Suppressor macrophage treated with lipopolysaccharide for 1 hour (primary cell): ENCODE measurements around the gene IFIT1B.

Experiments used
- DNase-seq, 3 donors: peaks; one replicate each; pipeline ENCODE4 v3.0.0-alpha.2; 2020 to 2022

The IFIT1B gene, protein sequence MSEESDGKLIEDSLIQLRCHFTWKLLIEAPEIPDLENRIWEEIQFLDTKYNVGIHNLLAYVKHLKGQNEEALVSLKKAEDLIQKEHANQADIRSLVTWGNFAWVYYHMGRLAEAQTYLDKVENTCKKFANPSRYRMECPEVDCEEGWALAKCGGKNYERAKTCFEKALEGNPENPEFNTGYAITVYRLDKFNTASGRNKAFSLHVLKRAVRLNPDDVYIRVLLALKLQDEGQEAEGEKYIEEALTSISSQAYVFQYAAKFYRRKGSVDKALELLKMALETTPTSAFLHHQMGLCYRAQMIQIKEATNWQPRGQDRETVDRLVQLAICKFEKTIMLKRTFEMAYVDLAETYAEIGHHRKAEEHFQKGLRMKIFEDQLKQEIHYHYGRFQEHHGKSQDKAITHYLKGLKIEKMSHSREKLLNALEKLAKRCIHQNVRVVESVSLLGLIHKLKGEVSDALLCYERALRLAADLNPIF

DNA sequence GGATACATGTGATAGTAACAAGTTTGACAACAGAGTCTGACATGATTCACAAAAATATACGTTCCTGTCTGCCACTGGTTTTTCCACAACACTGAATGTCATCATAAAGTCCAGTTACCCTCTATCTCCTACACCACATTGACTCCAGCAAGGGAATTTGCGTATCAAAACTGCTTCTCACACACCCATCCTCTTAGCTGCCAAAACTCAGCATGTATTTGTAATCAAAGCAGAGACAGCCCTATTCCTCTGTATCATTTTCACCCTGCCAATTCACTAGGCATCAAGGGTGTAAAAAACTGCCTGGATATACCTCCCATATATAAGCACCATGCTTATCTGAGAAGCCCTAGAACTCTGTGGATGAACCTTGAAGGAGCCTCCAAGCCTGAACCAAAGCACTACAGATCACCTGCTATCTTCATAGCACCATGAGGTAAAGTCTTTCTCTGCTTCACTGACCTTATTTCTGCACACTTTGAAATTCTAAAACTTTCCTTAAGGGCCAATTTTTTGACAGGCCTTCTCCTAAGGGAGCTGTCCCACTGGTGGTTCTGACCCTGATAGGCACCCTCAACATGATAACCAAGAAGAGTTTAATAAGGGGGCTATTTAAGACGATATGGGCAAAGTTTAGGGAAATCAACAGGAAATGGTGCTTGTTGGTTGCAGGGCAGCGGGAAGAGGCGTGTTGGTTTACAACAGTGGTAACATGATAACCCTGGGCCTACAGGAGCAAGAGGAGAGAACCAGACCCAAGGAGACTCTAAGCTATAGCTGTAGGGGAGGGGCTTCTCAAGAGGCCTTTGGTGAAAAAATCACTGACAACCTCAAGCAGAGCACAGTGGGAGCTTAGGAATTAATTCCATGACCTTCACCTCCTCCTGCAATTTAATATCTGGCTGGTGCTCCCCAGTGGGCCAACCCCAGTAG is at the start of gene IFIT1B:
TSS of gene IFIT1B (plus strand) at position 352 of the 933 bp plus-strand sequence. CDS start at position 432, 80 bp downstream.
- no peak for DNase-seq

DNA sequence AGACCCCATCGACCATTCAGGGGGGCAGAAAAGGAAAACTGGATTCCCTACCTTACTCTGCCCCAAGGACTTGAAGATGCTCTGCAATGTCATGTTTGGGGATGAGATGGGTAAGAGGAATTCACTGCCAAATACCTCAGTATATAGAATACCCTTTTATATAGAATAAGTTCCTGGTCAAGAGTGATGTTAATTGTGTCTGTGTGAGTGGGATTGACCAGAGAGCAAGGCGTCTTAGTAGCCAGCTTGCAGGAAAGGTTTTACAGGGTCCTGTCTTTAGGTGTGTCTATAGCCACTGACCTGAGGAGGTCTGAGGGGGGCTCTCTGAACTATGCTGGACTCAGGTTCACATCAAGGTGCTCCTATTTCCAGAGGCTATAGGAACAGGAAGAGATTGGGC is 48.7 kb upstream of the IFIT1B start:
- DNase-seq, result peak in 2 of 3 donors; percentile 56 to 60

DNA sequence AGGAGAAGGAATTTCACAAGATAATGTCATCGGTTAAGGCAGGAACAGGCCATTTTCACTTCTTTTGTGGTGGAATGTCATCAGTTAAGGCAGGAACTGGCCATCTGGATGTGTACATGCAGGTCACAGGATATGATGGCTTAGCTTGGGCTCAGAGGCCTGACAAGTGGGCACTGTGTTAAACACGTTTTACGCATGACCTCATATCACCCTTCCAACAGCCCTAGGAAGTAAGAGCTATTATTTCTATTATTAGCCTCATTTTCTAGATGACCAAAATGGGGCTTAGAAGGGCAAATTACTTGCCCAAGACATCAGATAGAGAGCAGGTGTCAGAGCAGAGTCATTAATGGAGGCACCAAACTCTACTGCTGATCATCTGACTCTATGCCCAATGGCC is 47.8 kb upstream of the IFIT1B start:
- peak; percentile 58 to 71 (median 69) for DNase-seq

DNA sequence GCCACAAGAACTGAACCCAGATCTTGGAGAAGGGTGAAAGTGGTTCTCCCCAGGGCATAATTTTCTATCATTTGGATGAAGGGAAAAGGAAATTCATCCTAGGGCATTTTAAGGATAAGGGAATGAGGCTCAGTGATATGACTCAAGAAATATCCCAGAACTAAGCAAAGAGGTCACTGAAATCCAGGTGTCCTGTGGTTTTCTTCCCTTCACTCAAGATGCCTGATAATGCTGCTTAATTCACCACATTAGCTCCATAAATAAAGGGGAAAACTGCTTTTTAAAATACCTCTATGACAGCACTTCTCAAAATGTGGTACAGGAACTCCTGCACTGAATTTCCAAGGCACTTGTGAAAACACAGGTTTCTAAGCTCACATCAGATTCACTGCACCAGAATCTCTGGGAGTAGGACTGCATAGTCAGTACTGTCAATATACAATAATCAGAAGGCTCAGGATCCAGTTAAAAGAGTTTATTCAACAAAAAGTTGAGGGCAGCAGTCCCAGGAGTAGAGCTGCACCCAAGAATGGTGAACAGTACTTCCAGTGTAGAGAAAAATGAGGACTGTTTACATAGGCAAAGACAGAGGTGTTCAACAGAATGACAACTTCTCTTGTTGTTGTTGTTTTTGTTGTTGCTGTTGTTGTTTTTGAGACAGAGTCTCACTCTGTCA is 47.2 kb upstream of the IFIT1B start:
- DNase-seq, result peak in 2 of 3 donors; percentile 55 to 61

DNA sequence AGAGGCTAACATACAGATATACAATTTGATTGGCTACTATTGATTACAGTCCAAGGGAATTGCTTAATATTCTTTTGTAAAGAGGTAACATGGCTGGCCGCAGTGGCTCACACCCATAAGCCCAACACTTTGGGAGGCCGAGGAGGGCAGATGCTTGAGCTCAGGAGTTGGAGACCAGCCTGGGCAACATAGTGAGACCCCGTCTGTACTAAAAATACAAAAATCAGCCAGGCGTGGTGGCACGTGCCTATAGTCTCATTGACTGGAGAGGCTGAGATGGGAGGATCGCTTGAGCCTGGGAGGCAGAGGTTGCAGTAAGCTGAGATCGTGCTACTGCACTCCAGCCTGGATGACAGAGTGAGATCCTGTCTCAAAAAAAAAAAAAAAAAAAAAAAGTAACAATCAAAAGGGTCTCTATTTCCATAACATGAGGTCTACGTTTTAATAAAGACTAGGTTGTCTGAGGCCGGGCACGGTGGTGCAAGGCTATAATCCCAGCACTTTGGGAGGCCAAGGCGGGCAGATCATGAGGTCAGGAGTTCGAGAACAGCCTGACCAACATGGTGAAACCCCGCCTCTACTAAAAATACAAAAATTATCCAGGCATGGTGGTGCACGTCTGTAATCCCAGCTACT is 46.3 kb upstream of the IFIT1B start:
- DNase-seq, result peak; percentile 50 to 61 (median 50)

DNA sequence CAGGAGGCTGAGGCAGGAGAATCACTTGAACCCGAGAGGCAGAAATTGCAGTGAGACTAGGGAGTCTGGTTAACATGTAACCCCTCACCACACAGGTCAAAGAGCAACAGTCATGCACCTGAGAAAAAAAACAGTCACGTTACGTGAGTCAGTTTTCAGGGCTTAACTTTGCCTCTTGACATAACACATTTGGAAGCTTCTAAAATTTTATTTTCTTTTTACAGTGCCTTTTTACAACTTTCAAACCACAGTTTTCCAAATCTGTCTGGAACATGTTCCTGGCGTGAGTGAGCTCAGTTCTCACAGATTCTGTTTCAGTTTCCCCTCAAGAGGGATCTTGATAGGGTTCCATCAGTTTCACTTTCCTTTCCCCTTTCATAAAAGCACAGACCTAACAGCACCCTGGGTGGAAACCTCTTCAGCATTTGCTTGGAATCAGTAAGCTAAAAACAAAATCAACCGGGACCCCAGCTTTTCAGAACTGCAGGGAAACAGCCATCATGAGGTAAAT is 45.7 kb upstream of the IFIT1B start:
- peak; percentile 85 to 94 (median 93) for DNase-seq

DNA sequence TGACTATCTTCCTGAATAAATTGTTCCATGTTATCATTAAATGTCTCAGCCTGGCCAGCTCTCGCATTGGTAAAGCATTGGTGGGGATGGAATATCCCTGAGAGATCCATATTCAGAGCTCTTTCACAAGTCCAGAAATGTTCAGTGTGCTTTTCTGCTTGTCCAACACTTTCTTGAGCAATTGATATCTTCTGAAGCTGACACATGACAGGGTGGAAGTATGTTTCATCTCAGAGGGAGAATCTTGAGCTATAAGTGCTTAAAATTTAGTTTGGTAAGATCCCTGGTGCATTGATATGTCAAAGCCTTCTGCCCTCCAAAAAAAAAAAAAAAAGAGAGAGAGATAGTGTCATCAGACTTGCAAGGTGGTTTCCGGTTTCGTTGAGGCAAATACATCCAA is 42.6 kb upstream of the IFIT1B start:
- DNase-seq, result peak; percentile 46 to 73 (median 69)

DNA sequence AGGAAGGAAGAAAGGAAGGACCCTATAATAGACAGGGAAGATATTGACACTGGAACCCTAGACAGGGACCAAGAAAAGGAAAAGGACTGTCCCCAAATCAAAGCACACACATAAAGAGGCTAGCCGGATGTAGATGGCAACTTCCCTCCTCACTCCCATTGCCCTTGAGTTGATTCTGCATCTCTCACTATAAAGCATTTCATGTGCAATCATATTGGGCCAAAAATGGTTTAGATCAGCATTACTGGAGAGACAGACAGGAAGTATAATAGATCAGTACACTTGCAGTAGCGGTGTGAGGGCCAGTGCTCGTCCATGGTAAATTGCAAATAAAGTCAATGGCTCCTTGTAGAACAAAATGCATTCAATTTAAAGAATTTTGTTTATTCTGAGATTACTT is 41.6 kb upstream of the IFIT1B start:
- DNase-seq, result peak; percentile 44 to 63 (median 59)

DNA sequence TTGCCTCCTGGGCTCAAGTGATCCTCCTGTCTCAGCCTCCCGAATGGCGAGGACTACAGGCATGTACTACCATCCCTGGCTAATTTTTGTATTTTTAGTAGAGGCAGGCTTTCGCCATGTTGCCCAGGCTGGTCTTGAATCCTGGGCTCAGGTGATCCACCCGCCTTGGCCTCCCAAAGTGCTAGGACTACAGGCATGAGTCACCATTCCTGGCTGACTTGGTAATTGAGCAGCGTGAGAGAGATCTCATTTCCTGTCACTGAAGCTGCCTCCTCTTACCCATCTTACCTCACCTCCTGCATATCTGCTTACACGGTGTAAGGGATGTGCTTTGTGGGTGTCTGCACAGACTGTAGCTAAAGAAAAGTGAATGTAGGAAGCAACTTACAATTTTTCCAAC is 40.4 kb upstream of the IFIT1B start:
- peak in 2 of 3 donors; percentile 55 to 61 for DNase-seq

DNA sequence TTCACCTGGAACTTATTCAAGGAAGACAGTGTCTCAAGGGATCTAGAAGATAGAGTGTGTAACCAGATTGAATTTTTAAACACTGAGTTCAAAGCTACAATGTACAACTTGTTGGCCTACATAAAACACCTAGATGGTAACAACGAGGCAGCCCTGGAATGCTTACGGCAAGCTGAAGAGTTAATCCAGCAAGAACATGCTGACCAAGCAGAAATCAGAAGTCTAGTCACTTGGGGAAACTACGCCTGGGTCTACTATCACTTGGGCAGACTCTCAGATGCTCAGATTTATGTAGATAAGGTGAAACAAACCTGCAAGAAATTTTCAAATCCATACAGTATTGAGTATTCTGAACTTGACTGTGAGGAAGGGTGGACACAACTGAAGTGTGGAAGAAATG is 39.1 kb upstream of the IFIT1B start:
- peak in 1 of 3 donors; percentile 52 for DNase-seq

DNA sequence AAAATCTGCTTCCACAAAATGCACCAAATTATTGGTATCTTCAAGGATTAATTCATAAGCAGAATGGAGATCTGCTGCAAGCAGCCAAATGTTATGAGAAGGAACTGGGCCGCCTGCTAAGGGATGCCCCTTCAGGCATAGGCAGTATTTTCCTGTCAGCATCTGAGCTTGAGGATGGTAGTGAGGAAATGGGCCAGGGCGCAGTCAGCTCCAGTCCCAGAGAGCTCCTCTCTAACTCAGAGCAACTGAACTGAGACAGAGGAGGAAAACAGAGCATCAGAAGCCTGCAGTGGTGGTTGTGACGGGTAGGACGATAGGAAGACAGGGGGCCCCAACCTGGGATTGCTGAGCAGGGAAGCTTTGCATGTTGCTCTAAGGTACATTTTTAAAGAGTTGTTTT is 38.0 kb upstream of the IFIT1B start:
- DNase-seq, result peak in 2 of 3 donors; percentile 57 to 59

DNA sequence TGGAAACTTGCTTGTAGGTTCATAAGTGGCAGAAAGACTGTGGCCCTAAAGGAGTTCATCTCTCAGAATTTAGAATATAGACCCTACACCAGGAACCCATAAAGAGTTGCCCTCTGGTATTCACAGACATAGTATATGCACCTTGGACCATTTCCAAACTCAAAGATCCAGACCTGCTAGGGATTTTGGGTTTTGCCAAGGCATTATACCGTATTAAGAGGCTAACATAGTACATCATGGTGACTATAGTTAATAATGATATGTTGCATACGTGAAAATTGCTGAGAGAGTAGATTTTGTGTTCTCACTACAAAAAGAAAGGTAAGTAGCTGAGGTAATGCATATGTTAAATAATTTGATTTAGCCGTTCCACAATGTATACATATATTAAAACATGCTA is 36.2 kb upstream of the IFIT1B start:
- DNase-seq, result peak in 2 of 3 donors; percentile 66 to 80

DNA sequence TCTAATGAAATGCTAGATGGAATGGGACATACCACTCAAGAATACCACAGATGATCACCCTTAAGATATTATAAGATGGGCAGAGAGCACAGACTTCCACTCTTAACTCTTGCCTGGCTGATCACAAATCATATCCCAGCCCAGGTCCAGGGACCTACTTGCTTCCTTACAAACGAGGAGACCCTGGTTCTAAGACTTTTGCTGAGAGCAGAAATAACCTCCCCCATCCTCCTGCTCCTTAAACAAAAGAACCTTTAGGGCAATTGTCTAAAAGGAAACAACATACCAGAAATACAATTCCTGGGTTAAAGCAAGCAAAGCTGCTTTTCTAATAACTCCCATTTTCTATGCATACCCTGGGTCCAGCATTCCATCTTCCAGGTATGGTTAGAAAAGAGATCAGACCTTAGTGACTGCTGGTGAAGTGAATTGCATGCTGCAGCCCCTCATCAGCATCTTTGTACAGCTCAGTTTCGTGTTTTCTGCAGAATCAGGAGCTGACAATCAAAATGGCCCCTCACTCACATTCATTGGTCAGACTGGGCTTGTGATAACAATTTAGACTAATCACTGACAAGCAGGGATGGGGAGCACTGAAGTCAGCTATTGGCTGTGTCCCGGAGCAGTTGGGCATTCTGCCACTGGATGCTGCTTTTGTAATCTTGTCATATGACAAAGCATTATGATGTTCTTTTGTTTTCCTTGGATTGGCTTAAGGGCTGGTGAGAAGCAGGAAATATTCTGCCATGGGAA is 35.5 kb upstream of the IFIT1B start:
- peak; percentile 79 to 86 (median 80) for DNase-seq

DNA sequence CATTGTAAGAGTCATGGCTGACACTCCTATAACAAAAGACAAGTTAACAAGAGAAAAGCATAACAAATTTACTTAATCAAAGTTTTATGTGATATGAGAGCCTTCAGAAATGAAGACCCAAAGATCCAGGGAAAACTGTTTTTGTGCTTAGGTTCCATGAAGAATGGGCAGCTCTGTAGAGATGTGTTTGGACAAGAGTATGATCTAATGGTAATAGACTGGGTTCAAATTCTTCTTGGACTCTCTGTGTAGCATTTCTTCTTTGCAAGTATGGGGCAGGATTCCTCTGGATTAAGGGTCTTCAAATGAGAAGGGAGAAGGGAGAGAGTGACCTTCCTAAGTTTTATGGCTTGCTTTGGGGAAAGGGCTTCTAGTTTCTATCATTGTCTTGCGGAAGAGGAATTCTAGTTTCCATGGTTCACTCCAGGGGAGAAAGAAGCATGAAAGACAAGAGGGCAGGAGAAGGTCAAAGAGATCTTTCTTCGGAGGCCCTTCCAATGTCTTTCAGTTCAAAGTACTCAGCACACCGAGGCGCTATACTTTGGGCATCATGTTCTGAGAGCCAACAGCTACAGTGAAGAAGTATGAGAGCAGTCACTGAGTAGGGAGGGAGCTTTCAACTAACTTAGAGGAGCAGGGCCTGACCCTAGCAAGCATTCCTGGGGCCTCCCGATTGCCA is 34.6 kb upstream of the IFIT1B start:
- peak; percentile 59 to 62 (median 61) for DNase-seq

DNA sequence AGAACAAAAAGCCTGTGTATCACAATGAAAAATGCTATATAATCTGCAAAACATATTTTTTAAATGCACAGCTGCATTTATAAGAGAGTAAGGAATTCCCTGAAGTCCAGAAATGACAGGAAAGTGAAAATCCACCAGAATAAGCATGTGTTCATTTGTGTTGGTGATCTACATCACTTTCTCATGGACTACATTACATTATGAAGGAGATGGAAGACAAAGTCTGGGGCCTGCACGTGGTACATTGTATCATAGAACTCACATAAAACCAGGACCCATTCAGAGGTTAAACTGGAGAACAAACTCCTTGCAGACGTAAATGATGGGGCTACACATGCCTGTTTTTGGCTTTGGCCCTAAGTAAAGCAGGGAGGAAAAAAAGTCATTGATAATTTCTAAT is 33.7 kb upstream of the IFIT1B start:
- peak; percentile 55 to 66 (median 59) for DNase-seq

DNA sequence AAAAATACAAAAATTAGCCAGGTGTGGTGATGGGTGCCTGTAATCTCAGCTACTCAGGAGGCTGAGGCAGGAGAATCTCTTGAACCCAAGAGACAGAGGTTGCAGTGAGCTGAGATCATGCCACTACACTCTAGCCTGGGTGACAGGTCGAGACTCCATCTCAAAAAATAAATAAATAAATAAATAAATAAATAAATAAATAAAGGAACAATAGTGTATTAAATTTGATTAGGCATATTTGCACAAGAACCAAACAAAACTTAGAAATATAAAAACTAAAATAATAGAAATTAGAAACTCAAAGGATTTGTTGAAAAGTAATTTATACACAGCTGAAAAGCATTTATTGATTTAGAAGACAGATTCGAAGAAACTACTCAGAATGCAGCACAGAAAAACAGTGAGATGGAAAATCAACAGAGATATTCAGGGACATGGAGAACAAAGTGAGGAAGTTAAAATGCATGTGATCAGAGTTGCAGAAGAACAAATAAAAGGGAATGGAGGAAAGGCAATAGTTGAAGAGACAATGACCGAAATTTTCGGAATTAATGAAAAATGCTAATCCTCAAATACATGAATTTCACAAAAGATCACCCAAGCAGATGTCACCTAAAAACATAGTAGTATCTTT is 32.4 kb upstream of the IFIT1B start:
- peak in 2 of 3 donors; percentile 46 to 57 for DNase-seq

DNA sequence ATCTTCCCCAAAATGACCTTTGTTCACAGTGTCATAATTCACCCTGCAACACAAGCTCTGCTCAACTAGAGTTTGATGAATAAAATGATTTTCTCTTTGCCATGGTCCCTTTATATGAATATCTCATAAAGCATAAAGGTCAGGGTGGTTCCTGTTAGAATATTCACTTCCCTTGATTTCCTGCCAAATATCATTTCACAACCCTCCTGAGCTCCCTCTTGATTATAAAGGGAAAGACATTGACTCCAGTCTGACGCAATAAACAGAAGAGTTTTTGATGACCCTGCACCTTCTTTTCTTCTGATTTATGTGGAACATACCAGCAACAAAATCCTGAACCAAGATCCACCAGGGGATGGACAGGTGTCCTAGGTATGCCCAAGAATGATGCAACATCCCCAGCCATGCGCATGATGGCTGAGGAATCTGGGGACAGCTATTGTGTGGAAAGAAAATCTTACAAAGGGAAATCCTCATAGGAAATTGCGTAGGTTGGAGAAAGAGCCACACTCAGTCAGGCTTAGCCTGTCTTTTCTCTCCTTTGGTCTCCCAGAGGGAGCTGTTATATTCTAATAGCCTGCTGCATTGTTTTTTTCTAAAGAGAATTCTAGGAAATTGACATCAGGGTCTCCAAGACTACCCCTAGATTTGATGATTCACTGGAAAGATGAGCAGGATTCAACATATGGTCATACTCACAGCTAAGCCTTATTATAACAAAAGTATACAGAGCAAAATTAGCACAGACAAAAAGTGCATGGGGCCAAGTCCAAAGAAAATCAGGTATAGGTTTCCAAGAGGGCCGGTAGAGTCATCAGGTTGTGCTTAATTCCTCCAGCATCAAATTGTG is 31.2 kb upstream of the IFIT1B start:
- DNase-seq, result peak; percentile 75 to 94 (median 89)

DNA sequence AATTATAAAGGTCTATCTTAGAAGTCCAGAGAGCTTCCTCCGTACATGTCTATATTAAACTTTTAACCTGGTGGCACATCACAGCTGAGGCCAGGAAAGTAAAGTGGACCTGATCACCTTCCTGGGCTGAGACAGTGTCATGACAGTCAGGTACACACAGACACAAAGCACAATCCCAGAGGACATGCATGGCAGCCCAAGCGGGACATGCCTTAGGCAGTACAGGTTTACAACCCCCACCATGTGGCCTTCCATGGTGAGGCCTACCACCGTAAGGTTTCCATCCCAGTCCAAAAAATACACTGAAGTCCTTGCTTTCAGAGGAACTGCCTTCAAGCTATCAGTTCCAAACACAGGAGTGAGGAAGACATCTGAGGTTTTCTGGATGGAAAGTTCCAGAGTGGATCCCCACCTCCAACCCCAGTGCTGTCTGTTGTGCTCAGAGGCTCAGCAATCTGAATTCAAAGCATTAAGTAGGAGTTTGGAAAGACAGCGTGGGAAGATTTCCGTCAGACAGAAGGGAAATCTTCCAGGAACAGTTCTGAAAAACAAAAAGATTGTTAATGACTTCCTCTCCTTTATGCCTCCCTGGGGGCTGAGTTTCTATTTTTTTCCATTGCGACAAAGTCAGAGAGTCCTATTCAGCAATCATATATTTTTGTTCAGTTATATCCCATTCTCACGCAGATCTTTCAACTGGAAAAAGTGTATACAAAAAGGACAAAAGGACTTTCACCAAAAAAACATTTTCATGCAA is 30.0 kb upstream of the IFIT1B start:
- peak; percentile 63 to 80 (median 66) for DNase-seq
